ENCODE results near the gene TNNT3.

DNA sequence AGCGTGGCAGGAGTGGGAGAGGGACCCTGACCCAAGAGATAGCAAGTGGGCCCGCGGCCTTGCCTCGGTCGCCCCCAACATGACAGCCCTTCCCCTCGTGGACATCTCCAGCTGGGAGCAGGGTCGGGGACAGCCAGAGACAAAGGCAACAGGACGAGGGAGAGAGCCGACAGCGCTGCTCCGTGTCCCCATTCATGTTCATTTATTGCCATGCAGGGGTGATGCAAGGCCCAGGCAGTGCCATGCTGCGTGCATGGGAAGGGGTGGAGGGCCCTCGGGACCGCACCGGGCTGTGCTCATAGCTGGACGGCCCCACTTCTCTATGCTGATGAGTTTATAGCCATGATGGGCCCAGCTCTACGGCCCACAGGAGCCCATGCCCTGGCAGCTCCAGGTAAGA lies 40.3 kb downstream of the TNNT3 start:
- no peak for TF ChIP-seq EZH2 (IDR thresholded peaks at IDR 0.05; ENCODE audit: insufficient read depth, poor library complexity, severe bottlenecking)
- no peak for TF ChIP-seq EZH2phosphoT487 (IDR thresholded peaks at IDR 0.05; ENCODE audit: insufficient read depth, low read depth)
